Diencephalon (tissue), 1 donor: ENCODE data around the gene ASGR2. TPM values are rescaled to one million over a fixed set of nuclear protein-coding genes. Genes with fewer than 3 reads are reported as not detected.

Experiments used
- small RNA-seq: library from RNA; depleted of rRNA; stranded (forward); fragments of <200 nt; gene quantifications from one replicate; pipeline ENCODE3, GENCODE V24; 2014
- total RNA-seq: library from RNA; depleted of rRNA; stranded (reverse); fragments of >200 nt; gene quantifications from one replicate; pipeline ENCODE4 v1.2.3, GENCODE V29; 2014

ASGR2 gene, protein sequence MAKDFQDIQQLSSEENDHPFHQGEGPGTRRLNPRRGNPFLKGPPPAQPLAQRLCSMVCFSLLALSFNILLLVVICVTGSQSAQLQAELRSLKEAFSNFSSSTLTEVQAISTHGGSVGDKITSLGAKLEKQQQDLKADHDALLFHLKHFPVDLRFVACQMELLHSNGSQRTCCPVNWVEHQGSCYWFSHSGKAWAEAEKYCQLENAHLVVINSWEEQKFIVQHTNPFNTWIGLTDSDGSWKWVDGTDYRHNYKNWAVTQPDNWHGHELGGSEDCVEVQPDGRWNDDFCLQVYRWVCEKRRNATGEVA
- not detected for total RNA-seq

DNA sequence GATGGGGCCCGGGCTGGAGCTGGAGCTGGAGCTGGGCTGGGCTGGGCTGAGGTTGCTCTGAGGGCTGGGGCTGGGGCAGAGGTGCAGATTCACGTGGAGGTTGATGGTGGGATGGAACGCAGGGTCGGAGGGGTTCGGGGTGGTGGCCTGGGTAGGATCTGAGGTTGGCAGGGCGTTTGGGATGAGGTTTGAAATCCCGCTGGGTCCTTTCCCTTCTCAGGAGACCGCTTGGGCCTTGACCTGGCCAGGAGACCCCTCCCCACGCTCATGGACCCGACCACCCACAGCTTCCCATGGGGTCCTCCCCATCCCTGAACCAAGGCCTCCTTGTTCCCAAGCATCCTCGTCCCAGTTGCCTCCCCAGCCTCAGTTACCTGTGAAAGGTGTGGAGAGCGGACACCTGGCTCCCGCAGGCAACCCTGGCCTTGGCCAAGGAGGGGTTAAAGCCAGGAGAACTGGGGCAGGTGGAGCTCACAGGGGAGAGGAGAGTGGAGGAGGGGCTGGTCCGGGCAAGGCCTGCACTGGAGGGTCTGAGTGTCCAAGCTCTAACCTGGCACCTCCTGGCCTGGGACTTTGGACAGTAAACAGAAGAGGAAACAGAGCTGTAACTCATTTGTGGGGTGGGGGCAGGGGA, at the start of gene ASGR2:
Gene ASGR2 (minus strand): TSS at position 582 of the 634 bp plus-strand sequence. CDS start 582 bp downstream, outside the sequence.

DNA sequence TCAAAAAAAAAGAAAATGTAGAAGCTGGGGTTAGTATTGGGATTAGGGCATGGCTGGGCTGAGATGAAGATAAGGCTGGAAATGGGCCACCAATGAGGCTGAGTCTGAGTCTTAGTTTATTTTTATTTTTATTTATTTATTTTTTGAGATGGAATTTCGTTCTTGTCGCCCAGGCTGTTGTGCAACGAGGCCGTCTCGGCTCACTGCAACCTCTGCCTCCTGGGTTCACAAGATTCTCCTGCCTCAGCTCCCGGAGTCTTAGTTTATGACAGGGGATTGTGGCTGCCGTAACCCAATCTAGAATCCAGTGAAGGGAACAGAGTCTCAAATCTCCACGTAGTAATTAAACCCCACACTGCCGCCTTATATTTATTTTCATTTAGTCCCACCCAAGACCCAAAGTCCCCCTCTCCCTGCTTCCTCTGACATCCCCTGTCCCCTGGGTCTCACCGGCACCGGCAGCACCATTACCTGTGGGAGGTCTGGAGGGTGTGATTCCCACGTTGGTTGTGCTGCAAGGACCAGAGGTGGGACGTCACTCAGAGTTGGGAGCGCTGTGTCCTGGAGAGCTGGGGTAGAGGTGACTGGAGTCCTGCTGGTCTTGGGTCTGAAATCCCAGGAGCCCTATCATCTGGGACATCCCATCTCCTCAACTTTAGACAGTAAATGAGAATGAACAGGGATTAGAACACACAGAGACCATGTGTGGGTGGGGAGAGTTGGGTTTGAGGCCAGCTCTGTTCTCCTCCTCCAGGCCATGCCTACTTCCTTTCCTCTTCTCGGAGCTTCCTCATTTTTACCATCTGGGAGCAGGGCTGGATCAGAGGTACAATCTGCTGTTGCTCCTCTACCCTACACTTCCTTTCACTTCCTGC, 34.8 kb downstream of the ASGR2 start, which contains the start of gene CLEC10A:
Gene CLEC10A (minus strand): TSS at position 671 of the 875 bp plus-strand sequence. CDS start 1,439 bp downstream, outside the sequence.

Small RNA genes within 50 kb of the gene (small RNA-seq; reads per million reads assigned to genes)
- not detected for gene AC120057.1

Other genes starting within 250 kb of the ASGR2 start
- not detected for gene ALOX12, start 118.8 kb downstream of the ASGR2 start, total RNA-seq
- 60.2 TPM for gene RNASEK, start 102.2 kb downstream of the ASGR2 start, total RNA-seq
- gene BCL6B, start 91.8 kb downstream of the ASGR2 start, total RNA-seq = 3.0 TPM
- 0.92 TPM for gene SLC16A13, start 78.8 kb downstream of the ASGR2 start, total RNA-seq
- gene SLC16A11, start 70.7 kb downstream of the ASGR2 start, total RNA-seq = 0.23 TPM
- gene CLEC10A, start 34.6 kb downstream of the ASGR2 start, total RNA-seq = not detected
- 20.1 TPM for gene ASGR1, start 64.5 kb upstream of the ASGR2 start, total RNA-seq
- gene DLG4, start 105.0 kb upstream of the ASGR2 start, total RNA-seq = 136 TPM
- 97.6 TPM for gene ACADVL, start 105.1 kb upstream of the ASGR2 start, total RNA-seq
- gene DVL2, start 119.7 kb upstream of the ASGR2 start, total RNA-seq = 56.1 TPM
- gene PHF23, start 124.6 kb upstream of the ASGR2 start, total RNA-seq = 28.6 TPM
- 167 TPM for gene GABARAP, start 127.6 kb upstream of the ASGR2 start, total RNA-seq
- 40.1 TPM for gene CTDNEP1, start 136.9 kb upstream of the ASGR2 start, total RNA-seq
- 29.5 TPM for gene ELP5, start 137.4 kb upstream of the ASGR2 start, total RNA-seq
- gene CLDN7, start 147.7 kb upstream of the ASGR2 start, total RNA-seq = 0.92 TPM
- 0.23 TPM for gene SLC2A4, start 166.9 kb upstream of the ASGR2 start, total RNA-seq
- 1.4 TPM for gene YBX2, start 179.8 kb upstream of the ASGR2 start, total RNA-seq
- gene EIF5A, start 192.8 kb upstream of the ASGR2 start, total RNA-seq = 168 TPM
- 38.5 TPM for gene GPS2, start 200.5 kb upstream of the ASGR2 start, total RNA-seq
- 44.3 TPM for gene NEURL4, start 214.5 kb upstream of the ASGR2 start, total RNA-seq
- gene ACAP1, start 221.7 kb upstream of the ASGR2 start, total RNA-seq = 0.23 TPM
- gene KCTD11, start 237.3 kb upstream of the ASGR2 start, total RNA-seq = 4.6 TPM
- gene TMEM95, start 240.3 kb upstream of the ASGR2 start, total RNA-seq = not detected